Measurements from ENCODE around the gene KIAA1549. TPM values are rescaled to one million over a fixed set of nuclear protein-coding genes. Genes with fewer than 3 reads are reported as not detected.

The KIAA1549 gene
- total and polyA plus RNA-seq, 10 of the 15 experiments (the other 5 are each of a cell fraction or from before 2014, with no cell fraction given), result 0.02 to 0.82 (median 0.22) TPM

DNA sequence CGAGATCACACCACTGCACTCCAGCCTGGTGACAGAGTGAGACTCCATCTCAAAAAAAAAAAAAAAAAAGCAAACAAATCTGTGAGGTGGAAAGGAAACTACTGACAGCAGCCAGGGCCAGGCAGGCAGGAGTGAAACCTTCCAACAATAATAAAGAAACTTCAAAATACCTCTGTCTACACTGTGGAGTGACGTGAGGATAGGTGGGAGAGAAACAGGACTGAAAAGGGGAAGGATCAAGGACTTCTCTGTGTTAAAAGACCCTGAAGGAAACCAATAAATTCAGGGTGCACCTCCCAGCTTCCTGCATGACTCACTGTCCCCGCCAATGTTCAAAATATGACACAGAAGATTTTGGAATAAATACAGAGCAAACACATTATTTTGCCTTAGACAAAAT lies 82.9 kb downstream of the KIAA1549 start:
- H3K4me2 ChIP-seq (ENCODE audit: control insufficient read depth, insufficient read depth), result no peak overlapping the region
- ChIA-PET POLR2A (no interaction called here), RAD21 (ENCODE audit: unreplicated experiment) (no interaction called here), SMC1A (ENCODE audit: uncharacterized antibody, unreplicated experiment) (no interaction called here), CTCF (interaction anchor here (1.0 kb wide), 1 partner anchor 12 kb away, joined by 3 read pairs; no protein-coding TSS in a partner anchor)
- H4K20me1 ChIP-seq (ENCODE audit: control insufficient read depth, insufficient read depth), result no peaks in the 10 kb centered on the region
- no peaks in the 10 kb centered on the region; the same call in 2 of the 3 replicates for H3K9me3 ChIP-seq (replicated peaks; ENCODE audit: control insufficient read depth, insufficient read depth, low read length)
- no peaks in the 10 kb centered on the region for H3K4me1 ChIP-seq (ENCODE audit: control insufficient read depth, insufficient read depth, low read length)
- H3K4me3 ChIP-seq, result no peak overlapping the region
- H3K9ac ChIP-seq (ENCODE audit: control insufficient read depth, insufficient read depth, low read length), result no peak overlapping the region
- ATAC-seq (peak; percentile 84), FAIRE-seq (no peak), DNase-seq (ENCODE audit: low read depth, low spot score) (peak; percentile 9)
- intact Hi-C loops (cut with micrococcal nuclease; ENCODE audit: unreplicated experiment) (no loop called here), in situ Hi-C loops (cut with MboI) (no loop called here)
- H3K79me2 ChIP-seq (ENCODE audit: control insufficient read depth, insufficient read depth, low read length), result no peaks in the 10 kb centered on the region
- H3K27ac ChIP-seq (ENCODE audit: control insufficient read depth, insufficient read depth), result no peak overlapping the region
- no peak overlapping the region for H2AFZ ChIP-seq (ENCODE audit: control insufficient read depth, low read depth, low read length)
- BruUV-seq (replicated peaks), result no TSS peak
- 2% methylated on average over 3 of the region's 3 CpGs for WGBS (ENCODE audit: insufficient coverage, insufficient replicate concordance, low lambda C conversion rate, missing lambda C conversion rate)
- H3K27me3 ChIP-seq (replicated peaks in 1 of 2; ENCODE audit: control insufficient read depth in 2 of 2, insufficient read depth in 2 of 2, low read length in 1 of 2), result no peaks in the 10 kb centered on the region
- no peaks in the 10 kb centered on the region for H3K36me3 ChIP-seq (ENCODE audit: control insufficient read depth in 2 of 2, insufficient read depth in 2 of 2, low read length in 1 of 2)
- TF ChIP-seq BCL3 (IDR thresholded peaks at IDR 0.05; ENCODE audit: borderline replicate concordance, insufficient read depth, low read depth, low read length, poor library complexity, severe bottlenecking) (no peak), SP1 (IDR thresholded peaks at IDR 0.05; ENCODE audit: low read depth, low read length) (no peak), RB1 (IDR thresholded peaks at IDR 0.05; ENCODE audit: borderline replicate concordance) (no peak), FOXK2 (IDR thresholded peaks at IDR 0.05) (no peak), SMARCA5 (IDR thresholded peaks at IDR 0.05) (no peak), BACH1 (IDR thresholded peaks at IDR 0.05; ENCODE audit: borderline replicate concordance) (no peak), ZZZ3 (IDR thresholded peaks at IDR 0.05; ENCODE audit: control insufficient read depth, insufficient read length, low read depth) (no peak), FOXM1 (IDR thresholded peaks at IDR 0.05; ENCODE audit: low read depth, low read length) (no peak), ZBTB4 (CRISPR knock-in tag; IDR thresholded peaks at IDR 0.05) (no peak)
- TF ChIP-seq, protein P1, sequence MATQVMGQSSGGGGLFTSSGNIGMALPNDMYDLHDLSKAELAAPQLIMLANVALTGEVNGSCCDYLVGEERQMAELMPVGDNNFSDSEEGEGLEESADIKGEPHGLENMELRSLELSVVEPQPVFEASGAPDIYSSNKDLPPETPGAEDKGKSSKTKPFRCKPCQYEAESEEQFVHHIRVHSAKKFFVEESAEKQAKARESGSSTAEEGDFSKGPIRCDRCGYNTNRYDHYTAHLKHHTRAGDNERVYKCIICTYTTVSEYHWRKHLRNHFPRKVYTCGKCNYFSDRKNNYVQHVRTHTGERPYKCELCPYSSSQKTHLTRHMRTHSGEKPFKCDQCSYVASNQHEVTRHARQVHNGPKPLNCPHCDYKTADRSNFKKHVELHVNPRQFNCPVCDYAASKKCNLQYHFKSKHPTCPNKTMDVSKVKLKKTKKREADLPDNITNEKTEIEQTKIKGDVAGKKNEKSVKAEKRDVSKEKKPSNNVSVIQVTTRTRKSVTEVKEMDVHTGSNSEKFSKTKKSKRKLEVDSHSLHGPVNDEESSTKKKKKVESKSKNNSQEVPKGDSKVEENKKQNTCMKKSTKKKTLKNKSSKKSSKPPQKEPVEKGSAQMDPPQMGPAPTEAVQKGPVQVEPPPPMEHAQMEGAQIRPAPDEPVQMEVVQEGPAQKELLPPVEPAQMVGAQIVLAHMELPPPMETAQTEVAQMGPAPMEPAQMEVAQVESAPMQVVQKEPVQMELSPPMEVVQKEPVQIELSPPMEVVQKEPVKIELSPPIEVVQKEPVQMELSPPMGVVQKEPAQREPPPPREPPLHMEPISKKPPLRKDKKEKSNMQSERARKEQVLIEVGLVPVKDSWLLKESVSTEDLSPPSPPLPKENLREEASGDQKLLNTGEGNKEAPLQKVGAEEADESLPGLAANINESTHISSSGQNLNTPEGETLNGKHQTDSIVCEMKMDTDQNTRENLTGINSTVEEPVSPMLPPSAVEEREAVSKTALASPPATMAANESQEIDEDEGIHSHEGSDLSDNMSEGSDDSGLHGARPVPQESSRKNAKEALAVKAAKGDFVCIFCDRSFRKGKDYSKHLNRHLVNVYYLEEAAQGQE (IDR thresholded peaks at IDR 0.05; ENCODE audit: low read depth, low read length), result no peak
- TF ChIP-seq, protein P2, sequence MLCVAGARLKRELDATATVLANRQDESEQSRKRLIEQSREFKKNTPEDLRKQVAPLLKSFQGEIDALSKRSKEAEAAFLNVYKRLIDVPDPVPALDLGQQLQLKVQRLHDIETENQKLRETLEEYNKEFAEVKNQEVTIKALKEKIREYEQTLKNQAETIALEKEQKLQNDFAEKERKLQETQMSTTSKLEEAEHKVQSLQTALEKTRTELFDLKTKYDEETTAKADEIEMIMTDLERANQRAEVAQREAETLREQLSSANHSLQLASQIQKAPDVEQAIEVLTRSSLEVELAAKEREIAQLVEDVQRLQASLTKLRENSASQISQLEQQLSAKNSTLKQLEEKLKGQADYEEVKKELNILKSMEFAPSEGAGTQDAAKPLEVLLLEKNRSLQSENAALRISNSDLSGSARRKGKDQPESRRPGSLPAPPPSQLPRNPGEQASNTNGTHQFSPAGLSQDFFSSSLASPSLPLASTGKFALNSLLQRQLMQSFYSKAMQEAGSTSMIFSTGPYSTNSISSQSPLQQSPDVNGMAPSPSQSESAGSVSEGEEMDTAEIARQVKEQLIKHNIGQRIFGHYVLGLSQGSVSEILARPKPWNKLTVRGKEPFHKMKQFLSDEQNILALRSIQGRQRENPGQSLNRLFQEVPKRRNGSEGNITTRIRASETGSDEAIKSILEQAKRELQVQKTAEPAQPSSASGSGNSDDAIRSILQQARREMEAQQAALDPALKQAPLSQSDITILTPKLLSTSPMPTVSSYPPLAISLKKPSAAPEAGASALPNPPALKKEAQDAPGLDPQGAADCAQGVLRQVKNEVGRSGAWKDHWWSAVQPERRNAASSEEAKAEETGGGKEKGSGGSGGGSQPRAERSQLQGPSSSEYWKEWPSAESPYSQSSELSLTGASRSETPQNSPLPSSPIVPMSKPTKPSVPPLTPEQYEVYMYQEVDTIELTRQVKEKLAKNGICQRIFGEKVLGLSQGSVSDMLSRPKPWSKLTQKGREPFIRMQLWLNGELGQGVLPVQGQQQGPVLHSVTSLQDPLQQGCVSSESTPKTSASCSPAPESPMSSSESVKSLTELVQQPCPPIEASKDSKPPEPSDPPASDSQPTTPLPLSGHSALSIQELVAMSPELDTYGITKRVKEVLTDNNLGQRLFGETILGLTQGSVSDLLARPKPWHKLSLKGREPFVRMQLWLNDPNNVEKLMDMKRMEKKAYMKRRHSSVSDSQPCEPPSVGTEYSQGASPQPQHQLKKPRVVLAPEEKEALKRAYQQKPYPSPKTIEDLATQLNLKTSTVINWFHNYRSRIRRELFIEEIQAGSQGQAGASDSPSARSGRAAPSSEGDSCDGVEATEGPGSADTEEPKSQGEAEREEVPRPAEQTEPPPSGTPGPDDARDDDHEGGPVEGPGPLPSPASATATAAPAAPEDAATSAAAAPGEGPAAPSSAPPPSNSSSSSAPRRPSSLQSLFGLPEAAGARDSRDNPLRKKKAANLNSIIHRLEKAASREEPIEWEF (IDR thresholded peaks at IDR 0.05; ENCODE audit: insufficient replicate concordance, low read depth, low read length), result no peak
